Omental fat pad (tissue), 4 donors: ENCODE data around the gene CD5L. TPM values are rescaled to one million over a fixed set of nuclear protein-coding genes. Genes with fewer than 3 reads are reported as not detected.

Source experiments
- ATAC-seq: fragments of 150-250 bp; one replicate; pipeline ENCODE4 v1.9.1; 2016; ENCODE audit warnings: mild to moderate bottlenecking, moderate library complexity; ENCODE audit not compliant: low FRiP score
- DNase-seq: peaks from one replicate; pipeline ENCODE4 v3.0.0-alpha.2; 2019; ENCODE audit warnings: low spot score
- total RNA-seq, 4 donors: library from RNA; depleted of rRNA; stranded (reverse); fragments of >200 nt; gene quantifications; one replicate each; pipeline ENCODE4 v1.1.0, GENCODE V29; 2016
- TF ChIP-seq, protein P1 (sequence below), 3 donors: fragments of 450-650 bp; IDR thresholded peaks; one replicate each; pipeline ENCODE4 v1.5.1; 2016 to 2017; ENCODE audit warnings: antibody characterized with exemption in 3 of 3, mild to moderate bottlenecking in 3 of 3, moderate library complexity in 2 of 3

The CD5L gene
- total RNA-seq, 4 donors from 2014 or later = 0.46 TPM; not detected in 3

DNA sequence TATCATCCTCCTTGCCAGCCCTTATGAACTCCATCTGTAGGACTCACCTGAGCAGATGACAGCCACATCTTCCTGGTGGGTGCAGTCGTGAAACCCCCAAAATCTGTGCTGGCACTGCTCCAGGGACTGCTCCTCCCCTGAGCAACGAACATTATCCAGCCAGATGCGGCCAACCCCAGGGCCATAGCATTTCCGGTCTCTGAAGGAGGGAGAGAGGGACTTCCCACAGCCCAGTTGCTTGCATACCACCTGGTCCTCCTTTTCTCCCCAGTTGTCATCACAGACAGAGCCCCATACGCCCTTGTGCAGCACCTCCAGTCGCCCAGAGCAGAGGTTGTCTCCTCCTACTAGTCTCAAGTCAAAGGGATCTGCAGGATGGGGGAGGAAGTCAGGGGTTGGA lies 8.5 kb downstream of the CD5L start:
- DNase-seq = no peak
- no peak for ATAC-seq
- TF ChIP-seq, protein P1, sequence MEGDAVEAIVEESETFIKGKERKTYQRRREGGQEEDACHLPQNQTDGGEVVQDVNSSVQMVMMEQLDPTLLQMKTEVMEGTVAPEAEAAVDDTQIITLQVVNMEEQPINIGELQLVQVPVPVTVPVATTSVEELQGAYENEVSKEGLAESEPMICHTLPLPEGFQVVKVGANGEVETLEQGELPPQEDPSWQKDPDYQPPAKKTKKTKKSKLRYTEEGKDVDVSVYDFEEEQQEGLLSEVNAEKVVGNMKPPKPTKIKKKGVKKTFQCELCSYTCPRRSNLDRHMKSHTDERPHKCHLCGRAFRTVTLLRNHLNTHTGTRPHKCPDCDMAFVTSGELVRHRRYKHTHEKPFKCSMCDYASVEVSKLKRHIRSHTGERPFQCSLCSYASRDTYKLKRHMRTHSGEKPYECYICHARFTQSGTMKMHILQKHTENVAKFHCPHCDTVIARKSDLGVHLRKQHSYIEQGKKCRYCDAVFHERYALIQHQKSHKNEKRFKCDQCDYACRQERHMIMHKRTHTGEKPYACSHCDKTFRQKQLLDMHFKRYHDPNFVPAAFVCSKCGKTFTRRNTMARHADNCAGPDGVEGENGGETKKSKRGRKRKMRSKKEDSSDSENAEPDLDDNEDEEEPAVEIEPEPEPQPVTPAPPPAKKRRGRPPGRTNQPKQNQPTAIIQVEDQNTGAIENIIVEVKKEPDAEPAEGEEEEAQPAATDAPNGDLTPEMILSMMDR (IDR thresholded peaks at IDR 0.05) = no peak

DNA sequence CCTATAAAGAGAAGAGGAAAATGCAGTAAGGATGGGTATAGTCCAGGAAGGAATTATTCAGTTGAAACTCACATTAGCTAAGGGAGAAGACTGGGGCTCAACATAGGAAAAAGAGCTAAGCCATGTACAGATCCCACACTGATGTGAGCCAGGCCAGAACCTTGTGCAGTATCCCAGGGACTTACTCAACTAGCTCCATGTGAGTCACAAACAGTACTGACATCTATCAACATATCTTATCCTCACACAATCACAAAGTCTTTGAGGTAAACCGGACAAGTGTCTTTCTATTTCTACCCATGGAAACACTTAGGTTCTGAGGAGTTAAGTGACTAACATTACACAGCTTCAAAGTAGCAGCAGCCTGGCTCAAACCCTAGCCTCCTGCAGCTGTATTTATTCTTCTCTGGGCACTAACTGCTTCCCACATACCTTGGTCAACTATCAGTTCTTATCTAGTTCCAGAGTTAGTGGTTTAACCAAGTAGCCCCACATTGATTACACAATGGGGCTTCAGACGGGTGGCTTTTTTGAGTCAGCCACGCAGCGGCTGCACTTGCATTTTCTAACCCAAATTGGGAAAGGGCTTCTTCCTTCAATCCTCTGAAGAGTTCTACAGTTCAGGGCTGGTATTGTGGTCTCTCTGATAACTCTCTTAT lies 9.5 kb downstream of the CD5L start:
- DNase-seq (no peak), ATAC-seq (no peak)
- TF ChIP-seq, protein P1 (IDR thresholded peaks at IDR 0.05) = no peak

DNA sequence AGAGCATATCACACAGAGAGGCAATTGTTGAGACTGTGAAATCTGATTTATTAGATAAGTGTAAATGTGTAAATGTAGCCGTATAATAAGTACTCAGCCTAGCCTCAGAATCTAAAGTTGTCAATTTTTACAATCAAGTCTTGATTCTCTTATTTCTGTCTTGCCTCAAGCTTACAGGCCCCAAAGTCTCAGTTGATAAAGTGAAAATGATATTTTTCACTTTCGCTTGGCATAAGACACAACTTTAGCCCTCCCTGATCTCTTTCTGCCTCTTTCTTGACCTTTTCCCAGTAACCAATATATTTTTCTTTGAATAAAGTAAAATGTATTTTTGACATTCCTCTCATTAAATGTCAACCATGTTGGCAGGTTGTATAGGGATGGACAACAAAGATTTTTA lies 10.7 kb downstream of the CD5L start:
- TF ChIP-seq, protein P1 (IDR thresholded peaks at IDR 0.05) = no peak
- no peak for ATAC-seq
- DNase-seq = no peak

DNA sequence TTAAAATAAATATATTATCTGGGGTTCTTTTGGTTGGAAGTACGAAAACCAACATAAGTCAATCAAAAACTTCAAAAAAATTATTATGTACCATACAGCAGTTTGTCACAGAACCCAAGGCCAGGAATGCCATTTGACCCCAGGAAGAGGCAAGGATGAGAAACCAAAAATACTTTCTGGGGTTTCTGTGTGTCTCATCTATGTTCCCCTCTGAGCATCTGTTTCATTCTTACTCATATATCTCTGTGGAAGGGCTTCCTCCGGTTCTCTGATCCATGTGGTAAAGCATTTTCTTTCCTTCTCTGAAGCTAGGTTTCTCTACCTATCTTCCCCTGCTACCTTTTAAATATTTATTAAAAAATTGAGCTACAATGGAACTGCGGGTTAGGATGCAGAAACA lies 11.9 kb downstream of the CD5L start:
- ATAC-seq (no peak), DNase-seq (no peak)
- TF ChIP-seq, protein P1 (IDR thresholded peaks at IDR 0.05) = no peak

DNA sequence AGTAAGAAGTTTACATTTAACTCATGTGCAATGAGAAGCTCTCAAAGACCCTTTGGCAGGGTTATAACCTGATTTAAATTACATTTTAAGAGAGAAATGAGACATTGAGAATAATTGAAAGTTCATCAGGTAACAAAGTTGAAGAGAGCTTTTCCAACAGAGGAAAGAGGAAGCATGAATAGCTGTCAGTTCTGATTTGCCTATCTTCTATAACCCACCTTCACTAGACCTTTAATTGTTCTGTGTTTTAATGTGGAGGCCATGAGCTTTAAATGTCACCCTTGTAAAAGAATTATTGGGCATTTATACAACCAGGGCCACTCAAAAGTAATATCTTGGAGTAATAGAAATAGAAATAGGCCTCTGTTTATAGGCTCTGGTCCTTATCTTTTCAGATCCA lies 12.4 kb downstream of the CD5L start:
- DNase-seq (no peak), ATAC-seq (no peak)
- TF ChIP-seq, protein P1 (IDR thresholded peaks at IDR 0.05) = no peak

DNA sequence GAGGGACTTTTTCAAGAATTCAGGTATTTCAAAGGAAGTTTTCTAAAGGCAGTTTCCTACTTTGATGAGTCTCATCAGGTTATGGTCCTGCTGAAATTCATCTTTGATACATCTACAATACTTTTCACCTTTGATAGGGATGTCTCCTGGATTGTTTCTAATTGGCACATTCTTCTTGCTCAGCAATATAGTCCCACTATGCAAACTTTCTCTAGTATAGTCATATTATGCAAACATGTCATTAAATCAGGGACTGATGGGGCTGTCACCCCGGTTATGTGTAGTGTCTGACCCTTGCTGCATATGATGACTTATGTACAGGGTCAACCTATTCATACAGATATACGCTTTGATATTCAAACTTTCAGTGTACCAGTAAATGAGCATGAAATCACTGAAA lies 21.3 kb downstream of the CD5L start:
- ATAC-seq = no peak
- DNase-seq = no peak
- TF ChIP-seq, protein P1 (IDR thresholded peaks at IDR 0.05) = no peak

DNA sequence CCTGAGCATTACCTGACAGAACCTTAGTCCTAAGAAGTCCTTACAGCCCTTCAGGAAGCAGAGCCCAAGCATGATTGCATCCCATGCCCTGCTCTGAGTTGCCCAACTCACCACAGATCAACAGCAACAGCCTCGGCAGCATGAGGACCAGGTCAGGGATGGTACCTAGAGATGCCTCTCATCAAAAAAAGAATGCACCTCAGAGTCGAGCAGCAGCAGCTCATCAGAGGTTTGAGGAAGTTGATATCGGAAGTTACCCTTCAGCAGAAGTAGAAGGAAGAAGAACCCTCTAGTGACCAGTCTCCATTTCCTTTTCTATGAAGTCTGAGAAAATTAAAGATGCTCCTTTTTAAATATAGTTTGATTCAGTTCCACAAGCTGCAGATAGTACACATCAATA lies 21.7 kb downstream of the CD5L start, which contains the start of gene FCRL1:
Gene FCRL1 (minus strand): TSS at position 225 of the 400 bp plus-strand sequence. CDS start 83 bp downstream, at position 142.
- ATAC-seq (no peak), DNase-seq (no peak)
- TF ChIP-seq, protein P1 (IDR thresholded peaks at IDR 0.05) = no peak
